HG03135 (cell line): ENCODE data around the gene CEACAM7.
"Not testable (repeated sequence)": the region's sequence is repeated elsewhere in the genome, so short reads cannot be mapped to it uniquely, and the experiment has no call there.

Source experiments
- ATAC-seq: cut with Tn5 transposase; IDR thresholded peaks from one replicate; pipeline ENCODE4 v1.9.1; 2021; ENCODE audit warnings: mild to moderate bottlenecking, moderate library complexity; ENCODE audit not compliant: unreplicated experiment

The CEACAM7 gene

GRCh38 chr19:41657157-41657556 is 30.9 kb downstream of the CEACAM7 start:
- no peak for ATAC-seq

- not testable (repeated sequence) for ATAC-seq
These were observed 31.3 kb downstream of the CEACAM7 start for GRCh38 chr19:41656756-41657155.

- no peak for ATAC-seq
These were observed 35.8 kb downstream of the CEACAM7 start for GRCh38 chr19:41652250-41652649.

- ATAC-seq, result no peak
These were observed 38.2 kb downstream of the CEACAM7 start for GRCh38 chr19:41649827-41650226.

GRCh38 chr19:41646589-41647204 is 41.4 kb downstream of the CEACAM7 start:
- no peak for ATAC-seq

GRCh38 chr19:41641879-41642485 is 46.1 kb downstream of the CEACAM7 start:
- no peak for ATAC-seq

GRCh38 chr19:41638641-41639081 is 49.4 kb downstream of the CEACAM7 start:
- ATAC-seq, result no peak

- no peak for ATAC-seq
These were observed 50.6 kb downstream of the CEACAM7 start for GRCh38 chr19:41637484-41637883.

GRCh38 chr19:41627966-41628675 is 59.9 kb downstream of the CEACAM7 start:
- ATAC-seq, result no peak

- no peak for ATAC-seq
These were observed 61.2 kb downstream of the CEACAM7 start, which contains the start of gene CEACAM4 for GRCh38 chr19:41626877-41627276. TSS of gene CEACAM4 (minus strand) at chr19:41627074. CDS start at chr19:41626963, 111 bp downstream.

GRCh38 chr19:41626278-41626677 is 61.8 kb downstream of the CEACAM7 start:
- no peak for ATAC-seq

GRCh38 chr19:41624937-41625336 is 63.1 kb downstream of the CEACAM7 start:
- ATAC-seq, result no peak

- no peak for ATAC-seq
These were observed 63.6 kb downstream of the CEACAM7 start for GRCh38 chr19:41624515-41624914.

- ATAC-seq, result no peak
These were observed 64.7 kb downstream of the CEACAM7 start for GRCh38 chr19:41623360-41623759.
